Activated CD8-positive, alpha-beta memory T cell treated with anti-CD3 and anti-CD28 coated beads, Interleukin-2, amount 50 U/mL, for 4 hours (primary cell): ENCODE data around the gene EEF1G.
"Not testable (repeated sequence)": the region's sequence is repeated elsewhere in the genome, so short reads cannot be mapped to it uniquely, and the experiment has no call there.

Experiments used
- DNase-seq: peaks from one replicate; pipeline ENCODE4 v3.0.0-alpha.2; 2020

The EEF1G gene, protein sequence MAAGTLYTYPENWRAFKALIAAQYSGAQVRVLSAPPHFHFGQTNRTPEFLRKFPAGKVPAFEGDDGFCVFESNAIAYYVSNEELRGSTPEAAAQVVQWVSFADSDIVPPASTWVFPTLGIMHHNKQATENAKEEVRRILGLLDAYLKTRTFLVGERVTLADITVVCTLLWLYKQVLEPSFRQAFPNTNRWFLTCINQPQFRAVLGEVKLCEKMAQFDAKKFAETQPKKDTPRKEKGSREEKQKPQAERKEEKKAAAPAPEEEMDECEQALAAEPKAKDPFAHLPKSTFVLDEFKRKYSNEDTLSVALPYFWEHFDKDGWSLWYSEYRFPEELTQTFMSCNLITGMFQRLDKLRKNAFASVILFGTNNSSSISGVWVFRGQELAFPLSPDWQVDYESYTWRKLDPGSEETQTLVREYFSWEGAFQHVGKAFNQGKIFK

DNA sequence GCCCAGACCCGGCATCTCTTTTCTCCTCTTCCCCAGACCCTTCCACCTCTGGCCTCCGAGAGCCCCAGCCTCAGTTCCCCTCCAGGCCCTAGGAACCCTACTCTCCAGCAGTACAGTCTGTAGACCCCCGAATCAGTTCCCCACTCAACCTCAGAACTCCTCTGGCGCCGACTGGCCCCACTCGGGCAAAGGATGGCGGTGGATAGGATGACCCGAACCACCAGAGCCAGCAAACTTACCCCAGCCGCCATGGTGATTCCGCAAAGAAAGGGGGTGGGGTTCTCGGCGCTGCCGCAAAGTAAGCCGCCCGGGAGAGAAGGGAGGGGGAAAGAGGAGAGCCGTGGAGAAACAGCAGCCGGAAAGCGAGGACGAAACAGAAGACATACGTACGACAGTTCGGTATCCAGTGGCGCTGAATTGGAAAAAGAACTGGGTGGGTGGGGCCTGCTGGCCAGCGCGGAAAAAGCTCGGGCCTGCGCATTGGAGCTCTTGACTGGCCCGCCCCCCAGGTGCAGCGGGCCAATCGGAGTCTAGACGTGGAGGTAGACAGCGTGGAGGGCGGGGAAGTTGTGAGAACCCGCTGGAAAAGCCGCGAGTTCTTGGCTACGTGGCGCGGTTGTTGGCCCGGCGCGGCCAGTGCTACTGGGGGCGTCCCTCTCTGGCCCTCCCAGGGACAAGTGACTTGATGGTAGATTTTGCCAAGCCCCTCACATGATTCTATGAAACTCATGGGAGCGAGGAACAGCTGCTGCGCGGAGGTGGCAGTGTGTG is at the start of gene EEF1G:
TSS of gene EEF1G (minus strand) at position 300 of the 771 bp plus-strand sequence. CDS start at position 251, 49 bp downstream.
- peak; percentile 96 for DNase-seq

- DNase-seq, result no peak
These were observed 48.9 kb upstream of the EEF1G start for GRCh38 chr11:62622476-62623089.

- peak; percentile 98 for DNase-seq
These were observed 48.1 kb upstream of the EEF1G start, which contains the start of gene B3GAT3 for GRCh38 chr11:62621567-62622470. Gene B3GAT3, minus strand, starts transcription at chr11:62621986. Its CDS starts 39 bp downstream, at chr11:62621947.

DNA sequence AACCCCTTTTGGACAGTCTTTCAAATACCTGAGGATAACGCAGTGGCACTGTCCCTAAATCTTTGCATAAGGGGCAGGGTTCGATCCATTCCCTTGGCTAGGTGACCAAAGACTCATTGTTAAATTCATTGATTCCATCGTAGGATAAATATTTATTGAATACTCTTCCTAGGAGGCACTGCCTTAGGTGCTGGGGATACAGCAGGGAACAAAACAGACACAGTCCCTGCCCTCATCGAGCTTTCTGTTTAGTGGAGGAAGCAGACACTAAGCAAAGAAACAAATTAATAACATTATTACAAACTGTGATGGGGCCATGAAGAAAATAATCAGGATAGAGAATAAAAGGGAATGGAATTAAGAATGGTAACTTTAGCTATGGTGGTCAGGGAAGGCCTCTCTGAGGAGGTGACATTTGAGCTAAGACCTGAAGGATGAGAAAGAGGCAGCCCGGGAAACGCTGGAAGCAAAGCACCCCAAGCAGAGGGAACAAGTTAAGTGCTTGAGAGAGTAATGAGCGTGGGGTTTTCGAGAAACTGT is 47.4 kb upstream of the EEF1G start:
- DNase-seq, result no peak

- not testable (repeated sequence) for DNase-seq
These were observed 43.3 kb upstream of the EEF1G start for GRCh38 chr11:62616957-62617356.

DNA sequence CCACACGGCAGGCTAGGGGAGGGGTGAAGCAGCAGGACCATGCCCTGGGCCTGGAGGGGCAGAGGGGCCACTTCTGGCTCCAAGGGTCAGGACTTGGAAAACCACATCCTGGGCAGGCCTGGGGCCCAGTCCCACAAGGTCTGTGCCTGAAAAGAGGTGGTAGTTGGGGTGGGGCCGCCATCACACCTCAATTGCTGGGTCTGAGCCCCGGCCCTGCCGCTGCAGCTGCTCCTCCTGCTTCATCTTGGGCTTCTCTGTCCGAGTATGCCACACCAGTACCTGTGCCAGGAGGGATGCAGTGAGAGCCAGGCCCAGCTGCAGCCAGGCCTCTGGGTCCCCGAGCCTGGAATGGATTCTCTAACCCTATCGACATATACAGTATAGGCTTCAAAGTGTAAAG is 41.8 kb upstream of the EEF1G start:
- no peak for DNase-seq

- peak; percentile 37 for DNase-seq
These were observed 40.6 kb upstream of the EEF1G start for GRCh38 chr11:62614275-62614674.

DNA sequence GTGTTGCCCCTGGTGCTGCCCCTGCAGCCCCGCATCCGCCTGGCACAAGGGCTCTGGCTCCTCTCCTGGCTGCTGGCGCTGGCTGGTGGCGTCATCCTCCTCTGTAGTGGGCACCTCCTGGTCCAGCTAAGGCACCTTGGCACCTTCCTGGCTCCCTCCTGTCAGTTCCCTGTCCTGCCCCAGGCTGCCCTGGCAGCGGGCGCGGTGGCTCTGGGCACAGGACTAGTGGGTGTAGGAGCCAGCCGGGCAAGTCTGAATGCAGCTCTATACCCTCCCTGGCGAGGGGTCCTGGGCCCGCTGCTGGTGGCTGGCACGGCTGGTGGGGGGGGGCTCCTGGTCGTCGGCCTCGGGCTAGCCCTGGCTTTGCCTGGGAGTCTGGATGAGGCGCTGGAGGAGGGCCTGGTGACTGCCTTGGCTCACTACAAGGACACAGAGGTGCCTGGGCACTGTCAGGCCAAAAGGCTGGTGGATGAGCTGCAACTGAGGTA is 39.6 kb upstream of the EEF1G start:
- no peak for DNase-seq

DNA sequence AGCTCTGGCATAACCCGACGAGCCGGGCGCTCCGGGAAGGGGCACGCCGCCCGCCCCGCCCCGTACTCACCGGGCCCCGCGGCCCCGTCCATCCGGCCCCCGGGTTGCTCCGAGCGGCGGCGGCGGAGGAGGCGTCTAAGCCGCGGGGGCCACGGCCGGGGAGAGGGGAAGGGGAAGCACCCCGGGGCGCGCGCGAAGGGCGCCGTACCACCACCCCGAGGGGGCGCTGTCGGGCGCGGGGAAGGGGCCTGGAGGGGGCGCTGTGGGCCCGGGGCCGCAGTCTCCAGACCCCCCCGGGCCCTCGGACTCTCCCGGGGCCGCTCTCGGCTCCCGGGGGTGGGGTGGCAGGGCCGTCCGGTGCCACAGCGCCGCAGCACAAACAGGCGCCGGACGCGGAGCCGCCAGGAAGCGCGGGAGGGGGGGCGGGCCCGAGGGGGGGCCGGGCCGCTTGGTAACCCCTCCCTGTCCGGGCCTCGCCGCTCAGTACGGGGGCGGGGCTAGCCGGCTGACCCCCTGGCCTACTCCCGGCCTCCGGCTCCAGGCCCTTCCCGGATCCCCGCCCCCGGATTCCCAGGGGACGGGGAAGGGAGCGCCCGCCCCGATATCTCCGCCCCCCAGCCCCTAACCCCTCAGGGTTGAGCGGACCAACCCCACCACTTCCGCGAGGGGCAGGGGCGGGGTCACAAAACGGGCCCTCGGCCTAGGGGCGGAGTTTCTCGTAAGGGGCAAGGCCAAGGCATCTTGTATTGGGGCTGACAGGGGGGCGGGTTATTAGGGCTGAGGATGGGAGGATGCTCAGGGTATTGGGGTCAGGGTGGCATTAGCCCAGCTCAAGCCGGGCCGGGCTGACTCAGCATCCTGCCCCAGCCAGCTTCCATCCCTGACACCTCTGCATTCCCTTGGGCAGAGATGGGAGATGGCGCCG is 38.9 kb upstream of the EEF1G start, which contains the start of the genes EML3 and ROM1:
TSS of gene EML3 (minus strand) at position 410 of the 925 bp plus-strand sequence. CDS start at position 92, 318 bp downstream.
TSS of gene ROM1 (plus strand) at position 892 of the 925 bp plus-strand sequence. CDS start at position 917, 25 bp downstream.
- peak; percentile 90 for DNase-seq

DNA sequence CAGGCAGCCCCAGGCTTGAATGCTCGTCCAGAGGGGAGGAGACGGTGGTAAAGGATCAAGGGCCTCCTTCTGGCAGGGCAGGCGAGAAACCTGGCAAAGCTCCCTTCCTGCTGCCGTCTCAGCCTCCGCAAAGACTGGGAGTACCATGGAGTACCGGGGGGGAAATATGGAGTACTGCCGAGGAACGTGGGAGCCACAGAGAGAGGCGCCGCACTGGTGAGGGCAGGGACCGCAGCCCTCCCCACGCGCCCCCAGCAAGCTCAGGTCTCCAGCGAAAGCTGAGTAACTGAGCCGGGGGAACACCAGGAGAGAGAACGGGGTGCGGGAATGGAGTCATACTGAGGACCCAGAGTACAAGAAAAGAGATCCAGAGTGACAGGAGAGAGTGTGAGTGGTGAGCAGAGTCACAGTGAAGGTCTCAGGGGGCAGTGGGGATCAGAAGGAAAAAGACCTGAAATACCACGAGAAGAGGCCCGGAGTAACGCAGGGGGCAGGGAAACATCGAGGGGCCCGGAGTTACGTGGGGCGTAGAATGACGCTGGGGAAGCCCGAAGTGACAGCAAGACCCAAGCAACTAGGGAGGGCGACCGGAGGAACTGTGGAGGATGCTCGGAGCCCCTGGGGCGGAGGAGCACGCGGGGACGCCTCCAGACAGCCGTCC is 38.1 kb upstream of the EEF1G start:
- DNase-seq, result peak; percentile 51

DNA sequence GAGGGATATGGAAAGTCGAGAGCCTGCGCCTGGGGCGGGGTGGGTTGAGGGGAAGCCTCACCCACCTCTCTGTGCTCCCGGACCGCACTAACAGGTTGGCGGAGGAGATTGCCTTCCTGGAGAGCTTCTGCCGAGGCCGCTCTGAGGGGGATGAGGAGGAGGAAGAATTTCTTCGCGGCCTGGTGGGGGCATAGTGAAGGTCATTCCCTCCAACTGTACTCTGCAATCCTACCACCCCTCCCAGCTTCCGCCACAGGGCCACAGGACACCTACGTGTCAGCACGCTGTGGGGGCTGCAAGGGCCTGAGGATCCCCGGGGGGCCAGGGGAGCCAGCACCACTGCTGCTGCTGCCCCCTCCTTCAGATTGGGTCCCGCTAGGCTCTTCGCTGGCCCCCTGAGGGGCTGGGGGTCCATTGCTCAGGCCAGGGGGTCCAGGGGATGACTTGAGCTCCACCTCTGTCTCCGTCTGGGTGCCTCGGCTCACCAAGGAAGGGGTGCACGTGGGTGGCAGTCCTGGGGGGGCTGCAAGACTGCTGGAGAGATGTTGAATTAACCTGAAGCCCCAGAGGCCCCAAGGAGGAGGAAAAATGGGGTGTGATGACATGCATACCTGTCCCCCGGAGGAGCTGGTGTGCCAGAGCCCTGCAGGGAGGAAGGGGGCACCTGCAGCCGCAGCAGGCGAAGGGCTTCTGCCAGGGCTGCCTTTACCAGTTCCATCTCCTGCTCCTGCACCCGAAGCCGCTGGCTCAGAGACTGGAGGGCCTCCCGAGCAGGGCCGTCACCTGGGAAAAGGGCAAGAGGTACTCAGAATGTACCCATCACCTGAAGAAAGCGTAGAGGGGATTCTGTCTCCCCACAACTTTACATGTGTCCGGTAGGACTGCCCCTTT is 37.4 kb upstream of the EEF1G start:
- DNase-seq, result no peak

- DNase-seq, result no peak
These were observed 36.7 kb upstream of the EEF1G start for GRCh38 chr11:62610403-62610802.

DNA sequence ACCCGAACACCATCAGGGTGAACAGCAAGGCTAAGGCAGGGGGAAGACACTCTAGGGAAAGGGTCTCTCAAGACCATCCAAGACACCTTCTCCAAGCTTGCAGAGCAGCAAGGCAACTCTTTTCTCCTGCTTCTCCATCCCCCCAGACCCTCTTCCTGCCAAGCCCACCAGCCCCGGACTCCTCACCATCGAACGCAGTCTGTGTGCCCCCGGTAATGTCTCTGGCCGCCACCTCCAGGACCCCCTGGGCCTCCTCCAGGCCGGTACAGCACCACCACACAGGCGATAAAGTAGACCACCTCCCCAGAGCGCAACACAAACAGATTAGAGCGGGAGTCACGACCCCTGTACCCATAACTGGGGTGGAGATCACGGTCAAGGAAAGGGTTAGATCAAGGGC is 35.1 kb upstream of the EEF1G start:
- no peak for DNase-seq

DNA sequence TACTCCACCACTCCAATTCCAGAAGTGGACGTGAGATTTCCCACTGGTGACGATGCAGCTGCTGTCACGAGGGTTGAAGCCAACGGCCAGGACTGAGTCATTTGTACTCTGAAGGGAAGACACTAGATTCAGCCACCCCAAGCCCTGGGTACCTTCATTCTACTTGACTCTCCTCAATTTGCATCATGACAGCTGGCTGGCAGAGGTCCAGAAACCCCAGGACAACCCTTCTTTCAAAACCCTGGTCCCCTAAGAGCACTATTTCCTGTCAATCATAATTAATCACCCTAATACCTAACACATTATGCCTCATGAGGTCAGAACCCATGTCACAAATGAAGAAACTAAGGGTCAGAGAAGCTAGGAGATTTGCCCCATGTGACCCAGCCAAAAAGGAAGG is 34.0 kb upstream of the EEF1G start:
- no peak for DNase-seq

GRCh38 chr11:62605902-62606301 is 32.2 kb upstream of the EEF1G start:
- DNase-seq, result no peak

DNA sequence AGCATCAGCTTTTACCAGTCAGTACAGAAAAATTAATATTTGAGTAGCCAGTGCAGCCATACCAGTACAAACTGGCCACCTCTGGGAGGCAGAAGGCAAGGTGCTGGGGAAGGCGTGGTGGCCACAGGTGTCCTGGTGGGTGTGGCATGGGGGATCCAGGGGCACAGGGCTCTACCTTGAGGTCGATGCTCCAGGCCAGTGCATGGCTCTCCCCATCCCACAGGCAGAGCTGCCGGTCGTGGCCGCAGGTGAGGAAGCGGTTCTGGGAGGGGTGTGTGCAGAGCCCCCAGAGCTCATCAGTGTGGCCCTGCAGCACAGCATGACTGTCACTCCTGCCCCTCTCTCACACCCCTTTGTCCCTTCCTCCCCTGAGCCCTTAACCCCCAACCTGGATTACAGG is 31.8 kb upstream of the EEF1G start:
- no peak for DNase-seq

- no peak for DNase-seq
These were observed 30.9 kb upstream of the EEF1G start for GRCh38 chr11:62604460-62605120.

DNA sequence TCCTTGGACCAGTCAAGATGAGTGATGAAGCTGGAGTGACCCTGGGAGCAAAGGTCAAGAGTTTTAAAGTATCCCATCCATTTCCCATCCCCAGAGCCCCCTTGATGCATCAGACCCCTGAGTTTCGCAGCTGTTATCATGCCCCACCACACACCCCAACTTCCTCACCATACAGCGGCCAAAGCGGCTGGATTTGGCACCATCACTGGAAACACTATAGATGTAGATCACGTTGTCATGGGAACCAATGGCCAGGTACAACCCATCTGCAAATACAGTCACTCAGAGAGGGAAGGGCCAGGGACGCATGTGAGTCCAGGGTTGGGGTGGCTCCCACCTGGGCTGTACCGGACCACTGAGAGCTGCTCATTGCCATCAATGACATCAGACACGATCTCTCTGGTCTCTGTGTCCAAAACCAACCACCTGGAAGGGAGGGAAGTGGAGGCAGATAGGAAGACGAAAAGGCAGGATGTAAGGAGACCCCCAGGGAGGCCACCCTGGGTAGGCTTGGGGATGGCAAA is 30.1 kb upstream of the EEF1G start:
- DNase-seq, result no peak
